Colonic mucosa (tissue), 4 donors: ENCODE measurements around the gene CLDN8. TPM values are rescaled to one million over a fixed set of nuclear protein-coding genes. Genes with fewer than 3 reads are reported as not detected.

Experiments
- DNase-seq: peaks from one replicate; pipeline ENCODE4 v3.0.0-alpha.2; 2020
- H3K27ac ChIP-seq: fragments of 200-600 bp; one replicate; pipeline ENCODE4 v1.8.0; 2021
- H3K27me3 ChIP-seq: fragments of 200-600 bp; one replicate; pipeline ENCODE4 v1.8.0; 2021
- H3K36me3 ChIP-seq: fragments of 200-600 bp; one replicate; pipeline ENCODE4 v1.8.0; 2021
- H3K4me1 ChIP-seq: fragments of 200-600 bp; one replicate; pipeline ENCODE4 v1.8.0; 2021; ENCODE audit warnings: mild to moderate bottlenecking
- H3K4me3 ChIP-seq: fragments of 200-600 bp; one replicate; pipeline ENCODE4 v1.8.0; 2021
- H3K9ac ChIP-seq, 2 donors: one replicate each; pipeline ENCODE4 v1.7.0; 2013; ENCODE audit warnings: control low read depth in 2 of 2, low read depth in 2 of 2, low read length in 2 of 2
- H3K9me3 ChIP-seq: fragments of 200-600 bp; one replicate; pipeline ENCODE4 v1.8.0; 2021
- intact Hi-C: fragments of 100-400 bp; cut with DNase I; formaldehyde crosslinking; loops from one replicate; pipeline ENCODE4 v1.14.1; 2022
- total RNA-seq, 2 donors: library from RNA; stranded (reverse); fragmentation: NEBNext Ultra II Directional in 1 of 2; extraction: Animal tissue kit (Norgen Biotek cat#: 25700) in 1 of 2; gene quantifications; one replicate each; pipeline ENCODE4 v1.2.1, GENCODE V29; 2021
- TF ChIP-seq, protein P1 (sequence below): fragments of 200-600 bp; IDR thresholded peaks from one replicate; pipeline ENCODE4 v1.8.0; 2022; ENCODE audit warnings: antibody characterized with exemption, mild to moderate bottlenecking
- donor health status: healthy.
- donor health status: DM: no; HTN: no; CAD: no.
- donor health status: DM: no; HTN: no; CAD: no.

The CLDN8 gene
- total RNA-seq, 2 donors from 2014 or later, result 21.3 to 32.6 TPM

DNA sequence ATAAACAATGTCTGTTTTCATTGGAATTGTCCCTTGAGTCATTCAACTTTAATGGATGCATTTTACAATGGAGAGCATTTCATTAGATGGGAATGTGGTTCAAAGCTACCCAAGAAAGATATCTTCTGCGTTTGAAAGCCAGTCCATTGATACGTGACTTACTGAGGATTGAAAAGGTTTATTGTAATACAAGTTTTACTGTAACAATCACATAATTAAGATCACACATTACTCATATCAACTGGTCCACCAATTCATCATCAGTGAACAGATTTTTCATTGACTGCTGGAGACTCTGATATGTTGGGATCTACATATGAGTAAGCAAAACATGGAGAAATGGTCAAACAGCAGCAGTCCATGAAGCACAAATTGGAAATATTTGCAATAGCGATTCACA, 34.0 kb upstream of the CLDN8 start:
- intact Hi-C loops, result no loop called here
- Histone ChIP-seq H3K9ac (no peak overlapping the region), H3K4me1 (no peaks in the 10 kb centered on the region), H3K4me3 (no peak overlapping the region), H3K9me3 (no peaks in the 10 kb centered on the region), H3K36me3 (no peaks in the 10 kb centered on the region), H3K27me3 (no peaks in the 10 kb centered on the region), H3K27ac (no peak overlapping the region)
- DNase-seq, result no peak
- TF ChIP-seq, protein P1, sequence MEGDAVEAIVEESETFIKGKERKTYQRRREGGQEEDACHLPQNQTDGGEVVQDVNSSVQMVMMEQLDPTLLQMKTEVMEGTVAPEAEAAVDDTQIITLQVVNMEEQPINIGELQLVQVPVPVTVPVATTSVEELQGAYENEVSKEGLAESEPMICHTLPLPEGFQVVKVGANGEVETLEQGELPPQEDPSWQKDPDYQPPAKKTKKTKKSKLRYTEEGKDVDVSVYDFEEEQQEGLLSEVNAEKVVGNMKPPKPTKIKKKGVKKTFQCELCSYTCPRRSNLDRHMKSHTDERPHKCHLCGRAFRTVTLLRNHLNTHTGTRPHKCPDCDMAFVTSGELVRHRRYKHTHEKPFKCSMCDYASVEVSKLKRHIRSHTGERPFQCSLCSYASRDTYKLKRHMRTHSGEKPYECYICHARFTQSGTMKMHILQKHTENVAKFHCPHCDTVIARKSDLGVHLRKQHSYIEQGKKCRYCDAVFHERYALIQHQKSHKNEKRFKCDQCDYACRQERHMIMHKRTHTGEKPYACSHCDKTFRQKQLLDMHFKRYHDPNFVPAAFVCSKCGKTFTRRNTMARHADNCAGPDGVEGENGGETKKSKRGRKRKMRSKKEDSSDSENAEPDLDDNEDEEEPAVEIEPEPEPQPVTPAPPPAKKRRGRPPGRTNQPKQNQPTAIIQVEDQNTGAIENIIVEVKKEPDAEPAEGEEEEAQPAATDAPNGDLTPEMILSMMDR, result no peak

DNA sequence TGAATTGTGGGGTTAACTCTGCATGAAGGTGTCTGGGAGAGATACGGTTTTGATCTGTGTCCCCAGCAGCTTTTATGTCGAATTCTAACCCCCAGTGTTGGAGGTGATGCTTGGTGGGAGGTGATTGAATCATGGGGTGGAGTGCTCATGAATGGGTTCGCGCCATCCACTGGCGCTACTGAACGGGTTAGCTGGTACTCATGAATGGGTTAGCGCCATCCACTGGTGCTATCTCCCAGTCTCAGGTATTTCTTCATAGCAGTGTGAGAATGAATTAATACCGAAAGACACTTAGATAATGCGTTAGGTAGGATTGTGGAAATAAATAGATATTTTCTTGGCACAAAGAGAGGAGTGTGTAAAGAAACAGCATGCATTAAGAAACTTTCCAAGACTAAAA, 32.9 kb upstream of the CLDN8 start:
- TF ChIP-seq, protein P1, result no peak
- H3K36me3 ChIP-seq, result no peaks in the 10 kb centered on the region
- H3K9me3 ChIP-seq, result no peaks in the 10 kb centered on the region

DNA sequence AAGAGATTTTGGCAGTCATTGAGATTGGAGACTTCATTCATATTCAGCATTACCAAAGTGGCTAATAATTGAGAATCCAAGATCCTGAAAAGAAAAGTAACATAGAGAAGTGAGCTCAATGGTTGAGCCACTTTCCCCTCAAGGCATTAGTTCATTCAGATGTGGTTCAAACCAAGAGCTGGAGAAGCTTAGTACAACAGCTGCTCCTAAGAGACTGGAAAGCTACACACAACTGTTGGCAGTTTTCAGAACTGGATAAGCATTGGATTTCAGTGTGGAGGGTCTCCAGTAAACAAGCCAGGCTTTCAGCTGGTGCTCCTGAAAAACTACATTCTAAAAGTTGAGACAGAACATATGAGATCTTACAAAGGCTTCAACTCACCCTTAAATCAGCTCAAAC, 29.2 kb upstream of the CLDN8 start:
- no peaks in the 10 kb centered on the region for H3K36me3 ChIP-seq
- intact Hi-C loops, result no loop called here
- H3K4me1 ChIP-seq, result no peaks in the 10 kb centered on the region
- H3K9me3 ChIP-seq, result no peaks in the 10 kb centered on the region
- H3K27ac ChIP-seq, result no peak overlapping the region
- H3K4me3 ChIP-seq, result no peak overlapping the region
- no peaks in the 10 kb centered on the region for H3K27me3 ChIP-seq
- TF ChIP-seq, protein P1, result no peak
- no peak overlapping the region for H3K9ac ChIP-seq
- DNase-seq, result no peak

More for the DNA sequence above, 32.9 kb upstream of the CLDN8 start:
- no peaks in the 10 kb centered on the region for H3K27me3 ChIP-seq
- intact Hi-C loops, result no loop called here
- H3K27ac ChIP-seq, result no peak overlapping the region
- DNase-seq, result no peak
- no peak overlapping the region for H3K9ac ChIP-seq
- no peak overlapping the region for H3K4me3 ChIP-seq
- no peaks in the 10 kb centered on the region for H3K4me1 ChIP-seq

DNA sequence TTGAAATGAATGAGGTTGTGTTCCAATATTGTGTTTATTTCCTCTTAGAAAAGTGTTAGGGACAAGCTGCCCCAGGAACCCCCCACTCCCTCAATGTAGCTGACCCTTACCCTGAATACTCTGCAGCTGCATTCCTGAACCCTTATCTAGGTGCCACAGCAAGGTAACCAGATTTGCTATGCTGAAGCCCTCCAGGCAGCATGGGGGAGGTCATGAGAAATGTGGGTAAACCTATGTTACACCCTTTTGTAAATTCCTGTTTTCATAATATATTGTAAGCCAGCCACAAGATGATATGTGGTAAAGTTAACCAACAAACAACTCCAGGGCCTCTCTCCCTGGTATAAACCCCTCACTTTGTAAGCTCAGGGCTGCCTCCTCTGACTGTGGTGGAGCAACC, 27.8 kb upstream of the CLDN8 start:
- TF ChIP-seq, protein P1, result no peak
- Histone ChIP-seq H3K36me3 (no peaks in the 10 kb centered on the region), H3K9ac (no peak overlapping the region), H3K4me1 (no peaks in the 10 kb centered on the region), H3K27me3 (no peaks in the 10 kb centered on the region), H3K9me3 (no peaks in the 10 kb centered on the region), H3K27ac (no peak overlapping the region), H3K4me3 (no peak overlapping the region)
- intact Hi-C loops, result no loop called here
- no peak for DNase-seq

DNA sequence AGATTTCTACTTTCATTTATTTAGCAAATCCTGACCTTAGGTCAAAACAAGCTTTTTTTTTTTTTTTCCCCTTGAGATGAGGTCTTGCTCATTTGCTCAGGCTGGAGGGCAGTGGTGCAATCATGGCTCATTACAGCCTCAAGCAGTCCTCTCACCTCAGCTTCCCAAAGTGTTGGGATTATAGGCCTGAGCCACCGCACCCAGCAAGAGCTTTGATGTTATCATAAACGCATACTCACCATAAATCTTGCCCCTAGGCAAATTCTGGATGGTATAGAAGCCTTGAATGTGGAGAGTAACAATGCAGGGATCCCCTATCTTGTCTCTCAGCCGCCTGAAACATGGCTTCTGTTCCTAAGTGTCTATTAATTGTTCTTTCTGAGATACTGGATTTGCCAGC, 24.8 kb upstream of the CLDN8 start:
- intact Hi-C loops, result no loop called here
- DNase-seq, result no peak
- Histone ChIP-seq H3K36me3 (no peaks in the 10 kb centered on the region), H3K9ac (no peak overlapping the region), H3K27ac (no peak overlapping the region), H3K4me3 (no peak overlapping the region), H3K27me3 (no peaks in the 10 kb centered on the region), H3K9me3 (no peaks in the 10 kb centered on the region), H3K4me1 (no peaks in the 10 kb centered on the region)
- TF ChIP-seq, protein P1, result no peak

DNA sequence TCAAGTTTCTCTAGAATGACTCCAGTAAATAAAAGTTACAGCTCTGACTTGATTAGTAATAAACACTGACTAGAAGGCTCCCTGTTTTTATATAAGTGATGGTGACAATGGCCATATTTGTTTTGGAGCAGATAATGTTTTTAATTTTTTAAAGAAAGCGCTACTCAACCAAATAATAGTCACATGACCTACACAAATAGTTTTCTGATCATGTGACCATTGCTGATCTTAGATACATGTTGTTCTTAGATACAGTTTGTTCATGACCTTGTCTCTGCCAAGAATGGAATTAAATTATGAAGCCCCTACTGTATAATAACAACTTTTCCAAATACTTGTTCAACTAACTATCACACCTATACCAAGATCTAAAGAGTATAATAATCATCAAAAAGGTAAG, 22.3 kb upstream of the CLDN8 start:
- Histone ChIP-seq H3K27ac (no peak overlapping the region), H3K36me3 (no peaks in the 10 kb centered on the region), H3K4me3 (no peak overlapping the region), H3K9me3 (no peaks in the 10 kb centered on the region), H3K9ac (no peak overlapping the region), H3K27me3 (no peaks in the 10 kb centered on the region), H3K4me1 (no peaks in the 10 kb centered on the region)
- TF ChIP-seq, protein P1, result no peak
- DNase-seq, result no peak
- intact Hi-C loops, result no loop called here
